Smooth muscle cell (in vitro differentiated cells): Measurements from ENCODE around the gene FGFR2. TPM values are rescaled to one million over a fixed set of nuclear protein-coding genes. Genes with fewer than 3 reads are reported as not detected.

Source experiments
- DNase-seq: peaks from one replicate; lab custom pipeline; 2025; ENCODE audit not compliant: unreplicated experiment; lab: John Stamatoyannopoulos, UW
- H2AFZ ChIP-seq: fragments of 200-600 bp; sonication (generic); 2 replicates; pipeline ENCODE4 v1.6.0; 2016; ENCODE audit warnings: antibody characterized with exemption, low read depth, mild to moderate bottlenecking
- H3F3A ChIP-seq: fragments of 200-600 bp; sonication (generic); 2 replicates; pipeline ENCODE4 v1.6.0; 2017; ENCODE audit warnings: antibody characterized with exemption, low read depth
- H3K27ac ChIP-seq: fragments of 200-600 bp; sonication (generic); 2 replicates; pipeline ENCODE4 v1.5.1; 2016; ENCODE audit warnings: low read depth, mild to moderate bottlenecking
- H3K27me3 ChIP-seq: fragments of 200-600 bp; sonication (generic); 2 replicates; pipeline ENCODE4 v1.6.1; 2016; ENCODE audit warnings: low read depth, mild to moderate bottlenecking
- H3K36me3 ChIP-seq: fragments of 200-600 bp; sonication (generic); 2 replicates; pipeline ENCODE4 v1.5.1; 2016; ENCODE audit warnings: low read depth
- H3K4me1 ChIP-seq: fragments of 200-600 bp; sonication (generic); 2 replicates; pipeline ENCODE4 v1.5.1; 2016; ENCODE audit warnings: low read depth
- H3K4me2 ChIP-seq: fragments of 200-600 bp; sonication (generic); 2 replicates; pipeline ENCODE4 v1.6.0; 2016; ENCODE audit warnings: mild to moderate bottlenecking
- H3K4me3 ChIP-seq: fragments of 200-600 bp; sonication (generic); 2 replicates; pipeline ENCODE4 v1.5.1; 2016; ENCODE audit warnings: mild to moderate bottlenecking
- H3K79me2 ChIP-seq: fragments of 200-600 bp; sonication (generic); 2 replicates; pipeline ENCODE4 v1.6.0; 2016; ENCODE audit warnings: low read depth, mild to moderate bottlenecking
- H3K9ac ChIP-seq: fragments of 200-600 bp; sonication (generic); 2 replicates; pipeline ENCODE4 v1.6.0; 2016; ENCODE audit warnings: low read depth
- H3K9me3 ChIP-seq: fragments of 200-600 bp; sonication (generic); replicated peaks from 2 replicates; pipeline ENCODE4 v1.5.1; 2016; ENCODE audit warnings: low read depth
- H4K20me1 ChIP-seq: fragments of 200-600 bp; sonication (generic); 2 replicates; pipeline ENCODE4 v1.6.0; 2016; ENCODE audit warnings: low read depth
- WGBS: methylation state at CpG from one replicate; pipeline ENCODE4 v1.1.7; 2016; ENCODE audit warnings: low lambda C conversion rate; 5-methylcytosine and 5-hydroxymethylcytosine counted together
- polyA plus RNA-seq: library from polyadenylated mRNA; unstranded; fragments of >200 nt; fragmentation: Nextera tagmentation; extraction: Ambion mirVana; gene quantifications from 2 replicates; pipeline ENCODE4 v1.2.1, GENCODE V29; 2016
- total RNA-seq: library from RNA; depleted of rRNA; stranded (reverse); fragments of >200 nt; gene quantifications from 2 replicates; pipeline ENCODE4 v1.2.3, GENCODE V29; 2014
- TF ChIP-seq, protein P1 (sequence below): fragments of 200-600 bp; sonication (generic); IDR thresholded peaks from 2 replicates; pipeline ENCODE4 v1.5.1; 2017; ENCODE audit warnings: borderline replicate concordance, mild to moderate bottlenecking, antibody characterized with exemption; ENCODE audit not compliant: insufficient read depth, poor library complexity, severe bottlenecking

The FGFR2 gene
- total and polyA plus RNA-seq, 2 experiments from 2014 or later: 85.9 to 103 TPM

DNA sequence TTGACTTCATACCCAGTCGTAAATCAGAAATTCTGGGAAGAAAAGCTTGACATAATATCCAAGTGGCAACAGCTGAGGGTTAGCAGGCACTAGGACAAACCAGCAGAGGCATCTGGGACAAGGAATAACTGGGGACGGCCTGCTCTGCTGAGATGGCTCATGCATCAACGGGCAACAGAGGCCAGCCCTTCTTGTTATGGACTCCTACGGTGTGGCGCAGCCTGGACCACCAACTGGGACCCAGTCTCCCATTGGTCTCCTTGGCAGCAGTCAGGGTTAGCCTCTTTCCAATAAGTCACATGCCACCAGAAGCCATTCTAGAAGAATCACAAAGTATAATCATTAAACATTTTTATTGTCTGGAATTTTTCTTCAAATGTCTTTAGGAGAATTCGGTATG, 15.0 kb downstream of the FGFR2 start:
- Histone ChIP-seq H3K9ac (no peak overlapping the region), H3K36me3 (peaks cover 3% of the 10 kb centered on the region), H3K4me1 (peaks cover 25% of the 10 kb centered on the region), H3K4me3 (no peak overlapping the region), H3K9me3 (no peaks in the 10 kb centered on the region), H4K20me1 (peaks cover 94% of the 10 kb centered on the region), H3K27ac (no peak overlapping the region), H3K27me3 (no peaks in the 10 kb centered on the region), H3K79me2 (peaks cover 91% of the 10 kb centered on the region), H3K4me2 (no peak overlapping the region), H2AFZ (no peak overlapping the region), H3F3A (peaks cover 31% of the 10 kb centered on the region)
- TF ChIP-seq, protein P1, sequence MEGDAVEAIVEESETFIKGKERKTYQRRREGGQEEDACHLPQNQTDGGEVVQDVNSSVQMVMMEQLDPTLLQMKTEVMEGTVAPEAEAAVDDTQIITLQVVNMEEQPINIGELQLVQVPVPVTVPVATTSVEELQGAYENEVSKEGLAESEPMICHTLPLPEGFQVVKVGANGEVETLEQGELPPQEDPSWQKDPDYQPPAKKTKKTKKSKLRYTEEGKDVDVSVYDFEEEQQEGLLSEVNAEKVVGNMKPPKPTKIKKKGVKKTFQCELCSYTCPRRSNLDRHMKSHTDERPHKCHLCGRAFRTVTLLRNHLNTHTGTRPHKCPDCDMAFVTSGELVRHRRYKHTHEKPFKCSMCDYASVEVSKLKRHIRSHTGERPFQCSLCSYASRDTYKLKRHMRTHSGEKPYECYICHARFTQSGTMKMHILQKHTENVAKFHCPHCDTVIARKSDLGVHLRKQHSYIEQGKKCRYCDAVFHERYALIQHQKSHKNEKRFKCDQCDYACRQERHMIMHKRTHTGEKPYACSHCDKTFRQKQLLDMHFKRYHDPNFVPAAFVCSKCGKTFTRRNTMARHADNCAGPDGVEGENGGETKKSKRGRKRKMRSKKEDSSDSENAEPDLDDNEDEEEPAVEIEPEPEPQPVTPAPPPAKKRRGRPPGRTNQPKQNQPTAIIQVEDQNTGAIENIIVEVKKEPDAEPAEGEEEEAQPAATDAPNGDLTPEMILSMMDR: no peak
- DNase-seq: no peak
- WGBS: 97% methylated on average over 6 of the region's 6 CpGs

DNA sequence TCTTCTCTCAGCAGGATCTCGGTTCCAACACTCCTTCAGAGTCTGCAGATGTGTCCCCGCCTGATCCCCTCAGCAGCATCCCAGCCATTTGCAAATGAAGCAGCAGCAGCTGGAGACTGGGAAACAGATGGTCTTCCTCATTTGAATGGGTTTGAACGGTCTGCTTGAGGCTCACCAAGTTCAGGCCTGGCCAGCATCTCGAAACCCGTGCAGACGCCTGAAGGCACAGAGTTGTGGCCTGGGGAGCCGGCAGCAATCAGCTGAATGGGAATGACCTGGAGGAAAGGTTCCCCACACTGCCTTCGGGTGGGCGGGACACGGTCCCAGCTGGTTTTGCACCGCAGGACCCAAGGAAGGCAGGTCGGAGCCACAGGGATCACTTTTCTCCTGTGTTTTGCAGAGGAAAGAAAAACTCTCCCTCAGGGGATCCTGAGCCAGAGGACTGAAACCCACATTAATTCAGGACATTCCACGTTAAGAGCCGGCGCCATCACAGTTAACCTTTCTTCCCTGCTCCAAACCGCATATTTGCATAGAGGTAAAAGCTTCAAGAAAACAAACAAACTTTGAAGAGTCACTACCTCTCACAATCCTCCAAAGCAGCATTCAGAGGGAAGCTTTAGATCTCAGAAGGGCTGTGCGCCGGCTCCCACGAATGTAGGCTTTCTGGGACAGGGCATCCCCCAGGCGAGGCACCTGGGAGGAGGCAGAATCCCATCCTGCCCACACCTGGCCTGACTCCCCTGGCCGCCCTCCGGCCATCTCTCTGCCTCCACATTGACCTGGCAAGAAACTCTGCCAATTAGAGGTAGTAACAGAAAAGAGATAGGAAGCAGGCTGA, 17.7 kb downstream of the FGFR2 start:
- H3K4me1 ChIP-seq: peaks cover 25% of the 10 kb centered on the region
- H3K9ac ChIP-seq: no peak overlapping the region
- H2AFZ ChIP-seq: no peak overlapping the region
- no peaks in the 10 kb centered on the region for H3K27me3 ChIP-seq
- H3K4me3 ChIP-seq: no peak overlapping the region
- peak overlapping the region; percentile 37 for H3K4me2 ChIP-seq
- no peaks in the 10 kb centered on the region for H3K9me3 ChIP-seq
- TF ChIP-seq, protein P1: no peak
- peaks cover 89% of the 10 kb centered on the region for H3K79me2 ChIP-seq
- peaks cover 29% of the 10 kb centered on the region for H3F3A ChIP-seq
- peaks cover 91% of the 10 kb centered on the region for H4K20me1 ChIP-seq
- peak overlapping the region; percentile 61 for H3K27ac ChIP-seq
- no peaks in the 10 kb centered on the region for H3K36me3 ChIP-seq
- no peak for DNase-seq
- 39% methylated on average over 22 of the region's 22 CpGs for WGBS

DNA sequence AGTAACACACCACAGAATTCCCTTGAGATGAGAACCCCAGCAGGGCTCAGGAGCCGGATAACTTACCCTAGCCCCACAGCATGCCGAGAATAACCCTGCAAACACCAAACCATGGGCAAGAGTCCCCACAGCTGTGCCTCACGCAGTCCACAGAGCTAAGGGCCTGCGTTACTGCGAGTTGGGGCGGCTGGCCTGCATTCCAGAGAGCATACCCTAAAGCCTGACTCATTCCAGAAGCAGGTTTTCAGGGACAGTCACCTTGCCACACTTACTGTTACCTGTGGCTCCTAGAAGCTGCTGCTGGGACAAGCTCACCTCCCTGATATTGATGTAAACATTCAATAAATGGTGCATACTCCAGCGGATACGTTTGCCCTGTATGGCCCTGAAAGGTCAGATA, 18.6 kb downstream of the FGFR2 start:
- H3K4me3 ChIP-seq: no peak overlapping the region
- TF ChIP-seq, protein P1: no peak
- no peaks in the 10 kb centered on the region for H3K27me3 ChIP-seq
- H3K79me2 ChIP-seq: peaks cover 81% of the 10 kb centered on the region
- H3K36me3 ChIP-seq: no peaks in the 10 kb centered on the region
- peak overlapping the region; percentile 37 for H3K4me2 ChIP-seq
- no peaks in the 10 kb centered on the region for H3K9me3 ChIP-seq
- H3K27ac ChIP-seq: peak overlapping the region; percentile 61
- peaks cover 92% of the 10 kb centered on the region for H4K20me1 ChIP-seq
- H3F3A ChIP-seq: peaks cover 29% of the 10 kb centered on the region
- no peak for DNase-seq
- peaks cover 33% of the 10 kb centered on the region for H3K4me1 ChIP-seq
- H2AFZ ChIP-seq: no peak overlapping the region
- WGBS: 32% methylated on average over 8 of the region's 8 CpGs
- no peak overlapping the region for H3K9ac ChIP-seq
